WTC11 (cell line): Measurements from ENCODE around the gene C3orf70. TPM values are rescaled to one million over a fixed set of nuclear protein-coding genes. Genes with fewer than 3 reads are reported as not detected.

Experiments
- ATAC-seq: fragments of 200-7000 bp; cut with Tn5 transposase; 2 replicates; pipeline ENCODE4 v1.10.0; 2021; ENCODE audit warnings: mild to moderate bottlenecking, moderate library complexity
- CTCF ChIA-PET: fragments of 300-600 bp; sonication (Branson Sonifier 250); formaldehyde crosslinking; loops from one replicate; lab custom pipeline; 2021; ENCODE audit warnings: antibody characterized with exemption; lab: Charles Lee
- POLR2A ChIA-PET: fragments of 350-600 bp; sonication (Branson Sonifier 250); formaldehyde crosslinking; loops from one replicate; lab custom pipeline; 2021; ENCODE audit warnings: antibody characterized with exemption; lab: Charles Lee
- DNase-seq: peaks from one replicate; pipeline ENCODE4 v3.0.0; 2021; ENCODE audit warnings: low spot score
- H3K27ac Mint-ChIP-seq: 2 replicates; pipeline ENCODE4 v1.8.0; 2021; ENCODE audit warnings: mixed read lengths
- H3K27me3 Mint-ChIP-seq: 2 replicates; pipeline ENCODE4 v1.8.0; 2021; ENCODE audit warnings: low read depth, mild to moderate bottlenecking, moderate library complexity, mixed read lengths
- H3K36me3 Mint-ChIP-seq: 2 replicates; pipeline ENCODE4 v1.8.0; 2021; ENCODE audit warnings: mixed read lengths
- H3K4me1 Mint-ChIP-seq: 2 replicates; pipeline ENCODE4 v1.8.0; 2022; ENCODE audit warnings: mixed read lengths
- H3K4me3 Mint-ChIP-seq: 2 replicates; pipeline ENCODE4 v1.8.0; 2021; ENCODE audit warnings: mild to moderate bottlenecking, moderate library complexity, mixed read lengths
- H3K9me3 Mint-ChIP-seq: 2 replicates; pipeline ENCODE4 v1.8.0; 2021; ENCODE audit warnings: mixed read lengths
- AR ChIP-seq: fragments of 250-450 bp; sonication (Bioruptor Pico); IDR thresholded peaks from 2 replicates; pipeline ENCODE4 v1.9.0; 2021; ENCODE audit warnings: mild to moderate bottlenecking
- CTCF ChIP-seq: fragments of 200-600 bp; IDR thresholded peaks from 2 replicates; pipeline ENCODE4 v1.8.0; 2022; ENCODE audit warnings: antibody characterized with exemption
- FOXJ3 ChIP-seq: sonication (generic); formaldehyde crosslinking; IDR thresholded peaks from 2 replicates; pipeline ENCODE4 v1.9.0; 2021; ENCODE audit warnings: missing genetic modification reagents, mild to moderate bottlenecking, borderline replicate concordance
- JAZF1 ChIP-seq: fragments of 250-450 bp; sonication (Bioruptor Pico); IDR thresholded peaks from 2 replicates; pipeline ENCODE4 v1.9.0; 2021; ENCODE audit warnings: moderate library complexity, mild to moderate bottlenecking, inconsistent platforms
- JUN ChIP-seq: sonication (generic); formaldehyde crosslinking; IDR thresholded peaks from 2 replicates; pipeline ENCODE4 v1.8.0; 2023; ENCODE audit warnings: mild to moderate bottlenecking, missing genetic modification reagents
- MAX ChIP-seq: sonication (generic); formaldehyde crosslinking; IDR thresholded peaks from 2 replicates; pipeline ENCODE4 v1.8.0; 2022; ENCODE audit warnings: mild to moderate bottlenecking, missing genetic modification reagents
- MXD4 ChIP-seq: fragments of 250-450 bp; sonication (Bioruptor Pico); IDR thresholded peaks from 2 replicates; pipeline ENCODE4 v1.8.0; 2021; ENCODE audit warnings: mild to moderate bottlenecking, moderate library complexity, borderline replicate concordance
- NFE2L1 ChIP-seq: sonication (generic); formaldehyde crosslinking; IDR thresholded peaks from 2 replicates; pipeline ENCODE4 v1.8.1; 2023; ENCODE audit warnings: missing genetic modification reagents
- NFYB ChIP-seq: sonication (generic); formaldehyde crosslinking; conservative IDR thresholded peaks from 2 replicates; pipeline ENCODE4 v1.8.0; 2022; ENCODE audit warnings: low read depth, missing genetic modification reagents
- PRDM15 ChIP-seq: sonication (generic); formaldehyde crosslinking; IDR thresholded peaks from 2 replicates; pipeline ENCODE4 v1.8.0; 2022; ENCODE audit warnings: missing genetic modification reagents
- PRRX2 ChIP-seq: fragments of 250-450 bp; sonication (Bioruptor Pico); IDR thresholded peaks from 2 replicates; pipeline ENCODE4 v1.8.0; 2021; ENCODE audit warnings: mild to moderate bottlenecking
- SMAD3 ChIP-seq: sonication (generic); formaldehyde crosslinking; IDR thresholded peaks from 2 replicates; pipeline ENCODE4 v1.8.0; 2022; ENCODE audit warnings: missing genetic modification reagents, mild to moderate bottlenecking, borderline replicate concordance
- SMAD4 ChIP-seq: sonication (generic); formaldehyde crosslinking; IDR thresholded peaks from 2 replicates; pipeline ENCODE4 v1.8.0; 2022; ENCODE audit warnings: mild to moderate bottlenecking, missing genetic modification reagents
- TEAD4 ChIP-seq: sonication (generic); formaldehyde crosslinking; IDR thresholded peaks from 2 replicates; pipeline ENCODE4 v1.8.0; 2022; ENCODE audit warnings: mild to moderate bottlenecking, missing genetic modification reagents
- ZNF281 ChIP-seq: sonication (generic); formaldehyde crosslinking; IDR thresholded peaks from 2 replicates; pipeline ENCODE4 v1.8.0; 2023; ENCODE audit warnings: mild to moderate bottlenecking, missing genetic modification reagents
- ZNF416 ChIP-seq: fragments of 250-450 bp; sonication (Bioruptor Pico); IDR thresholded peaks from 2 replicates; pipeline ENCODE4 v1.9.0; 2021; ENCODE audit warnings: mild to moderate bottlenecking, inconsistent platforms
- ZNF512 ChIP-seq: sonication (generic); formaldehyde crosslinking; IDR thresholded peaks from 2 replicates; pipeline ENCODE4 v1.8.1; 2022; ENCODE audit warnings: missing genetic modification reagents, borderline replicate concordance
- ZNF671 ChIP-seq: fragments of 250-450 bp; sonication (Bioruptor Pico); IDR thresholded peaks from 2 replicates; pipeline ENCODE4 v1.8.0; 2021; ENCODE audit warnings: mild to moderate bottlenecking
- total RNA-seq: library from RNA; stranded (reverse); gene quantifications from 3 replicates; pipeline ENCODE4 v1.2.3, GENCODE V29; 2021

The C3orf70 gene
- total RNA-seq, 1 experiment from 2014 or later: 0.70 TPM

- ChIA-PET CTCF (no interaction called here), POLR2A (no interaction called here)
- H3K27ac Mint-ChIP-seq: no peak overlapping the region
- no peak for ATAC-seq
- H3K27me3 Mint-ChIP-seq: no peaks in the 10 kb centered on the region
- H3K4me1 Mint-ChIP-seq: peaks cover 11% of the 10 kb centered on the region
- DNase-seq: no peak
- H3K36me3 Mint-ChIP-seq: no peaks in the 10 kb centered on the region
- TF ChIP-seq SMAD3 (CRISPR knock-in tag) (no peak), NFYB (no peak), CTCF (no peak), ZNF281 (CRISPR knock-in tag) (no peak)
- H3K9me3 Mint-ChIP-seq: 0 out of 2 replicates have a peak, but pooled peaks cover 3% of the 10 kb centered on the region
- no peak overlapping the region for H3K4me3 Mint-ChIP-seq
These were observed 63.5 kb downstream of the C3orf70 start for GRCh38 chr3:185089343-185089742.

- H3K4me1 Mint-ChIP-seq: peaks cover 12% of the 10 kb centered on the region
- TF ChIP-seq AR (CRISPR knock-in tag): no peak
- no peak for TF ChIP-seq PRRX2 (CRISPR knock-in tag)
- TF ChIP-seq ZNF512 (CRISPR knock-in tag): no peak
- no peak for TF ChIP-seq SMAD4 (CRISPR knock-in tag)
- ATAC-seq: no peak
- H3K36me3 Mint-ChIP-seq: no peaks in the 10 kb centered on the region
- ChIA-PET CTCF (no interaction called here), POLR2A (no interaction called here)
- DNase-seq: no peak
- no peak overlapping the region for H3K27ac Mint-ChIP-seq
- H3K27me3 Mint-ChIP-seq: no peaks in the 10 kb centered on the region
- H3K4me3 Mint-ChIP-seq: no peak overlapping the region
- 0 out of 2 replicates have a peak, but pooled peaks cover 2% of the 10 kb centered on the region for H3K9me3 Mint-ChIP-seq
These were observed 65.4 kb downstream of the C3orf70 start for GRCh38 chr3:185087419-185087818.

- DNase-seq: no peak
These were observed 68.0 kb downstream of the C3orf70 start for GRCh38 chr3:185084901-185085300.

More at GRCh38 chr3:185084901-185085300, 68.0 kb downstream of the C3orf70 start:
- ChIA-PET POLR2A (interaction anchor here (0.6 kb wide), 1 partner anchor 35 kb away, joined by 4 read pairs; no protein-coding TSS in a partner anchor), CTCF (interaction anchor here (0.6 to 3.6 kb wide), 6 partner anchors 11 to 224 kb away, joined by 3 to 22 read pairs (median 4); no protein-coding TSS in a partner anchor)
- Mint-ChIP-seq H3K27ac (no peak overlapping the region), H3K4me3 (no peak overlapping the region), H3K27me3 (no peaks in the 10 kb centered on the region), H3K9me3 (no peaks in the 10 kb centered on the region)
- ATAC-seq: peak; percentile 34; the same call in 1 of the 2 replicates
- TF ChIP-seq FOXJ3 (CRISPR knock-in tag) (no peak), ZNF416 (CRISPR knock-in tag) (no peak), MAX (CRISPR knock-in tag) (no peak), JAZF1 (CRISPR knock-in tag) (no peak), TEAD4 (no peak), JUN (CRISPR knock-in tag) (no peak), MXD4 (CRISPR knock-in tag) (no peak), ZNF671 (CRISPR knock-in tag) (no peak), PRDM15 (CRISPR knock-in tag) (no peak), NFE2L1 (CRISPR knock-in tag) (no peak)
- TF ChIP-seq, all 79 proteins: peak for 0
- Mint-ChIP-seq H3K4me1 (peaks cover 15% of the 10 kb centered on the region), H3K36me3 (no peaks in the 10 kb centered on the region)
